NCI-H1436 (cell line): ENCODE results near the gene NFAT5.
"Not testable (repeated sequence)": the region's sequence is repeated elsewhere in the genome, so short reads cannot be mapped to it uniquely, and the experiment has no call there.

Experiments
- DNase-seq: peaks from one replicate; lab custom pipeline; 2025; lab: John Stamatoyannopoulos, UW

NFAT5 gene

GRCh38 chr16:69596801-69597200, 31.0 kb downstream of the NFAT5 start:
- DNase-seq: no peak

DNA sequence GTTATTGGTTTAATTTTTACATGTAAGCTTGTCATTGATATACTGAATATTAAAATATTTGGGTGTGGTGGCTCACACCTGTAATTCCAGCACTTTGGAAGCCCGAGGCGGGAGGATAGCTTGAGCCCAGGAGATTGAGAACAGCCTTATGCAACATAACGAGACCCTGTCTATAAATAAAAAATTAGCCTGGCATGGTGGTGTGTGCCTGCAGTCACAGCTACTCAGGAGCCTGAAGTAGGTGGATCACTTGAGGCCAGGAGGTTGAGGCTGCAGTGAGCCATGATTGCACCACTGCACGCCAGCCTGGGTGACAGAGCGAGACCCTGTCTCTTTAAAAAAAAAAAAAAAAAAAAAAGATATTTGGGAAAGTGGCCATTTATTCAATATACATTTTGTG, 32.3 kb downstream of the NFAT5 start:
- DNase-seq: no peak

DNA sequence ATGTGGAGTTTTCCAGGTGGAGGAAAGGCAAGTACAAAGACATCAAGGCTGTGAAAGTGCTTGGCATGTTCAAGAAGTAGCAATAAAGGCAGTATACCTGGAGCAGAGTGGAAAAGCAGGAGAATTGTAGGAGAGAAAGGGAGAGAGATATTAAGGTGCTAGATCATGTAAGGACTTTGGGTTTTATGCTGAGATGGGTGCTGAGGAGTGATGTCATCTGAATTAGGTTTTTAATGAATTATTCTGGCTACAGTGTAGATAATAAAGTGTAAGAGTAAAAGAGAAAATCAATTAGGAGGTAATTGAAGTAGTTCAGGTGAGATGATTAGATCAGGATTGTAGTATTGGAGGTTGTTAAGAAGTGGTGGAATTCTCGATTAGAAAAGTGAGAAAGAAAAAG, 34.0 kb downstream of the NFAT5 start:
- no peak for DNase-seq

GRCh38 chr16:69600202-69600601, 34.4 kb downstream of the NFAT5 start:
- DNase-seq: no peak

GRCh38 chr16:69601250-69601649, 35.5 kb downstream of the NFAT5 start:
- no peak for DNase-seq

- DNase-seq: no peak
These were observed 41.2 kb downstream of the NFAT5 start for GRCh38 chr16:69606985-69607384.

DNA sequence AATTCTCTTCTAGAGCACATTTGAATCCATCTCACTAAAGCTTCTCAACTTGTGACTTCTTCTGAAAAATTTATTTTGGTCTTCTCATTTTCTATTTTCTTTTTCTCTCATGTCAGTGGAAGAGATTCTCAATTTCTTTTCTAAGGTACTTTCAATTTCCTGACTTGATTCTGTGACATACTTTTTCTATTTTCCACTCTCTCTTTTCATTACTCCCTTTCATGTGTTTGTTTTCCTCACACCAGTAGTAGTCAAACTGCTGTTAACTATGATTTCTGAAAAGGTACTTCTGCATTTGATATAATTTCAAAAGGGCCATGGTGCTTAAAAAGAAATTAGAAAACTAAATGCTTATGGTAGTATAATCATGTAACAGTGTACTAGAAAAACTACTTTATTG, 41.9 kb downstream of the NFAT5 start:
- no peak for DNase-seq

DNA sequence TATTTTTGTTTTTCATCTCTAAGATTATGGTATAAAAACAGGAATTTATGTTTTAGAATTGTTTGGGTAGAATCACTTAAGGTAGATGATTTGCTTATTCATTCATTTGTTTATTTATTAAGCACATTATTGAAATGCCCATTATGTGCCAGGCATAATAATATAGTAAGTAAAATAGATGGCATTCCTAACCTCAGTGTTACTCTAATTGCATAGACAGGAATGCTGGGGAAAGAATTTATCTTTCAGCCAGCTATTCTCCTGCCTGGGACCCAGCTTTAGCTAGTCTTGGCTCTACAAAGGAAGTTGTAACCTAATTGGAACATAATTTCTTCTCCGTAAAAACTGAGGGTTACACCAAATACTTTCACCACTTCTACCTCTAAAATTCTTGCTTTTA, 44.6 kb downstream of the NFAT5 start:
- DNase-seq: no peak

DNA sequence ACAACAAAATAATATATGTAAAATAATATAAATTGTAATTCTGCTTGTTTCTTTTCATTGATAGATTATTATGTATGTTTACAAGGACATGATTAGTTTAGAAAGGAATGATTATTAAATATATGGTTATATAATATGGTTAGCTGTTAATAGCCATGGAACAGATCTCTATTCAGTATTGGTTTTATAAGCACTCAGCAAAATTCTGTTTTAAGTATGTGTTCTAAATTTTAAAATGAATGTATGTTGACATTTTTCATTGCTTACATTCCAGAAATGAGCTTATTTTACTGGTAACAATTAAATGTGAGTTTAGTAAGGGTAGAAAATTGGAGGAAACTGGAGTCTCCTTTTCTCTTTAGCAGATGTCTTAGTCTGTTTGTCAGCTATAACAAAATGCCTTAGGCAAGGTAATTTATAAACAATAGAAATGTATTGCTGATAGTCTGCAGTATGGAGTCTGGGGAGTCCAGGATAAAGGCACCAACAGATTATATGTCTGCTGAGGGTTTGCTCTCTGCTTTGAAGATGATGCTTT, 45.4 kb downstream of the NFAT5 start:
- no peak for DNase-seq

DNA sequence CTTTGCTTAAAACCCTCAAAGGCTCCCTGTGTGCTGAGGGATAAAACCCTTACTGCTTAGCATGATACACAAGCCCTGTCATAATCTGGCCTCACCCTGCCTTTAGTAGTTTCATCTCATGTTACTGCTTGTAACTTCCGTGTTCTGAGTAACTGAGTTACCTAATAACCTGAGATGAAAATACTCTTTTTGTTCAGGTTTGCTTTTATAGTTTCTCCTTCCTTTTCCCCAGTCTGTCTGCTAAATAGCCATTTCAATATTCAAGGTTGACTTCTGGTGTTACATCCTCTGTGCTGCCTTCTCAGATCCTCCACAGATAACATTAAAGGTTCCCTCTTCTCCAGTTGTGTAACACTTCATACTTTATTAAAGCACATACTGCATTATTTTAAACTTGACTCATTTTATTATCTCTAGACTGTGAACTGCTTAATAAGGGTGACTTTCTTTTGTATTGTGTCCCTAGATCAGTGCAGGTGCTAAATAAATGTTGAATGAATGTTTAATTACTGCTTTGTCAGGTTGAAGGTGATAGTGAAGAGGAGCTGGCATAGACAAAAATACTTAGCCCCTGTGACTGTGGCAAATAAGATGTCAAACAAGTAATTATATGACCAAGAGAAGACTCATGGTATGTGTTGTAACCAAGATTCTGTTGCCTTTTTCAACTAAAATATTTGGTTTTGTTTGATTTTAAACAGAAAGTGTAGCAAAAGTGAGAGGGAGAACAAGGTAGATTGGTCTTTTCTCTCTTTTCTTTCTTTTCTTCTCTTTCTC, 47.8 kb downstream of the NFAT5 start:
- no peak for DNase-seq

- DNase-seq: no peak
These were observed 49.8 kb downstream of the NFAT5 start for GRCh38 chr16:69615528-69615927.

DNA sequence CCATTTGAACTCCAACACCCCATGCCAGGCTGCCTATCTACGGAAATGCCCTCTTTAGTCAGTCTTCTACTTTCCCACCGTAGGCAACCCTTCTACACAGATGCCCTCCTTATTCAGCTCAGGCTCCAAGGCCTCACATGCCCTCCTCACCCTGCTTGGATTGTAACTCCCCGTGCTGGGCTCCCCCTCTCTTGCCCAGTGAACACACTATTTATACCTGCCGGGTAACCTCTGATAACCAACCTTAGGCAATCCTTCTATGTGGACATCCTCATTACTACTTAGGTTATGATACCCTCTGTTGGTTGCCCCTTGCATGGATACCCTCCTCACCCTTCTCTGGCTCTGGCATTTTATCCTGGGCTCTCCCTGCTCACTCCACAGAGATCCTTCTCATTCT, 50.3 kb downstream of the NFAT5 start:
- DNase-seq: no peak

DNA sequence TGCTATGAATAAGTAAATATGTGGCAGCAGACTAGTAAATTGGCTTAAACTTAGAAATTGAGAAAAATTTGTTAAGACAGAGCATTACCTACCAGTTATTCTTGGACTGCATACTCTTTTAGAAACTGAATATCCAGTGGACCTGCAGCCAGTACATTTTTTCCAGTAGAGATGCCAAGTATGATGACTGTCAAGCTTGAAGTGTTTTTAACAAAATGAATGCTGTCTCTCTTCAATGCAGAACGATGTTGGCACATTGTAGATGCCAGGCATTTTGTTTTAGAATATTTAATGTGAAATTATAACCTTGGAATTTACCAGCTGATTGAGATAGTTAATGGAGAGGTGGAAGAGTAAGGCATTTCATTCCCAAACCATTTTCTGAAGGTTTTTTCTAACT, 52.5 kb downstream of the NFAT5 start:
- no peak for DNase-seq

DNA sequence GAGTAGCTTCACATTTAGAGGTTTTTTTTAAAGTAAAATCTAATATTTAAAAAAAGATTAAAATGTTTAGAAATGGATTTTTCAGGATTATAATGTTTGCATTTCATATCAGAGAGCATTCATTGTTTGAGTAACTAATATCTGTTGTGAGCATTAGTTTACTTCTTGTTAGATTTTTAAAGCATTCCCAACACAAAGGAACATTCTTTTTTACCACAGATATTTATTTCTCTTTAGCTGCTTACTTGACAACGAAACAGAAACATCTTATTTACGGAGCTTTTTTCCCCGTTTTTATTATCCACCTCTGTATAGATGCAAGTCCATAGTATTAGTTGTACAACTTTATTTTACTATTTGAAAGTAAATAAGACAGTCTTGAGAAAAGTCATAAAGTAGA, 53.0 kb downstream of the NFAT5 start:
- DNase-seq: no peak

- no peak for DNase-seq
These were observed 53.7 kb downstream of the NFAT5 start for GRCh38 chr16:69619514-69619913.

DNA sequence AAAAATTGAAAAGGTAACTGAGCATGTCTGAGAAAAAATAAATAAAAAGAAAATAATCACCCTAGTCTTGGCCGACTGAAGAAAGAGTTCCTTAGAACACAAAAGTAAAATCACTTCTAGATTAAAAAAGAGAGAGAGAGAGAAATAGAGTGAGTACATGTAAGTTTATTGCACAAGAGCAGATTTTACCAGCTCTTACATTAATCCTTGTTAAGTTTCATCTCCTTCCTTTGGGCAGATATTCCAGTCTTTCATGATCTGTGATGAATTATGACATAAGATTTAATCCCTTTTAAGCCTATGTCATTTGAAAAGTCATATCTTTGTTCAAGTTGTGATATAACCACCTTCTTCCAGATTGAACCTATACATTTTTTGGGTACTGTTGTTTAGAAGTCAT, 54.8 kb downstream of the NFAT5 start:
- no peak for DNase-seq

- no peak for DNase-seq
These were observed 55.5 kb downstream of the NFAT5 start for GRCh38 chr16:69621225-69621624.

- no peak for DNase-seq
These were observed 60.5 kb downstream of the NFAT5 start for GRCh38 chr16:69626256-69626655.

GRCh38 chr16:69632828-69633227, 67.1 kb downstream of the NFAT5 start:
- no peak for DNase-seq

GRCh38 chr16:69633375-69633774, 67.6 kb downstream of the NFAT5 start:
- no peak for DNase-seq

DNA sequence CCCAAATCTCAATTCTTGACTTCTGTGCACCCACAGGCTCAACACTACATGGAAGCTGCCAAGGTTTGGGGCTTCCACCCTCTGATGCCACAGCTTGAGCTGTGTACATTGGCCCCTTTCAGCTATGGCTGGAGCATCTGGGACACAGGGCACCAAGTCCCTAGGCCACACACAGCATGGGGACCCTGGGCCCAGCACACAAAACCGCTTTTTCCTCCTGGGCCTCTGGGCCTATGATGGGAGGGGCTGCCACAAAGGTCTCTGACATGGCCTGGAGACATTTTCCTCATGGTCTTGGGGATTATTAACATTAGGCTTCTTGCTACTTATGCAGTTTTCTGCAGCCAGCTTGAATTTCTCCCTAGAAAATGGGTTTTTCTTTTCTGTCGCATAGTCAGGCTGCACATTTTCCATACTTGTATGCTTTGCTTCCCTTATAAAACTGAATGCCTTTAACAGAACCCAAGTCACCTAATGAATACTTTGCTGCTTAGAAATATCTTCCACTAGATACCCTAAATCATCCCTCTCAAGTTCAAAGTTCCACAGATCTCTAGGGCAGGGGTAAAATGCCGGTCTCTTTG, 70.9 kb downstream of the NFAT5 start:
- not testable (repeated sequence) for DNase-seq

- DNase-seq: not testable (repeated sequence)
These were observed 71.6 kb downstream of the NFAT5 start for GRCh38 chr16:69637206-69637865.

DNA sequence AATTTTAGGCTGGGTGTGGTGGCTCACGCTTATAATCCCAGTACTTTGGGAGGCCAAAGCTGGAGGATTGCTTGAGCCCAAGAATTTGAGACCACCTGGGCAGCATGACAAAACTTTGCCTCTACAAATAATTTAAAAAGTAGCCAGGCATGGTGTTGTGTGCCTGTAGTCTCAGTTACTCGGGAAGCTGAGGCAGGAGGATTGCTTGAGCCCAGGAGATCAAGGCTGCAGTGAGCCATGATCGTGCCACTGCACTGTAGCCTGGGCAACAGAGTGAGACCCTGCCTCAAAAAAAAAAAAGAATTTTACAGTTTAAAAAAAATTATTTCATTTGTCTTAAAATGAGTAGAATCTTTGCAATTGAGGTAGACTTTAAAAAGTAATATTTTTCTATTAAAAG, 78.2 kb downstream of the NFAT5 start:
- not testable (repeated sequence) for DNase-seq
